A673 (cell line): Measurements from ENCODE around the gene JAG1. TPM values are rescaled to one million over a fixed set of nuclear protein-coding genes. Genes with fewer than 3 reads are reported as not detected.

Experiments
- BruUV-seq: library from RNA; stranded (reverse); fragments of 400-500 nt; replicated peaks from 2 replicates; lab custom pipeline; 2021; lab: Mats Ljungman, UMichigan
- CTCF ChIA-PET: fragments of 300-600 bp; sonication (Branson Sonifier 250); formaldehyde crosslinking; loops from one replicate; lab custom pipeline; 2022; ENCODE audit warnings: antibody characterized with exemption; lab: Charles Lee
- POLR2A ChIA-PET: fragments of 300-600 bp; sonication (Branson Sonifier 250); formaldehyde crosslinking; loops from one replicate; lab custom pipeline; 2022; ENCODE audit warnings: antibody characterized with exemption; ENCODE audit not compliant: low non-redundant PET; lab: Charles Lee
- DNase-seq: peaks from one replicate; pipeline ENCODE4 v3.0.0-alpha.2; 2015; ENCODE audit warnings: low spot score
- H3K27ac ChIP-seq: fragments of 200-600 bp; sonication (generic); 2 replicates; pipeline ENCODE4 v1.5.1; 2016; ENCODE audit warnings: mixed run types, low read depth, mild to moderate bottlenecking, mixed read lengths, antibody characterized with exemption, low read length; ENCODE audit not compliant: poor library complexity, severe bottlenecking
- H3K27me3 ChIP-seq: fragments of 200-600 bp; sonication (generic); replicated peaks from 2 replicates; pipeline ENCODE4 v1.6.1; 2017; ENCODE audit warnings: mixed run types, low read depth, mild to moderate bottlenecking, mixed read lengths, antibody characterized with exemption, low read length; ENCODE audit not compliant: insufficient read depth, poor library complexity
- H3K36me3 ChIP-seq: fragments of 200-600 bp; sonication (generic); 2 replicates; pipeline ENCODE4 v1.6.1; 2016; ENCODE audit warnings: mixed run types, mild to moderate bottlenecking, mixed read lengths, antibody characterized with exemption, low read length; ENCODE audit not compliant: insufficient read depth, poor library complexity, severe bottlenecking
- H3K4me1 ChIP-seq: fragments of 200-600 bp; sonication (generic); 2 replicates; pipeline ENCODE4 v1.6.1; 2017; ENCODE audit warnings: mixed run types, mild to moderate bottlenecking, mixed read lengths, antibody characterized with exemption, low read length; ENCODE audit not compliant: insufficient read depth, poor library complexity, severe bottlenecking
- H3K4me3 ChIP-seq: fragments of 200-600 bp; sonication (generic); 2 replicates; pipeline ENCODE4 v1.5.1; 2016; ENCODE audit warnings: low read depth, mixed run types, mild to moderate bottlenecking, mixed read lengths, low read length; ENCODE audit not compliant: poor library complexity, severe bottlenecking
- H3K9me3 ChIP-seq: fragments of 200-600 bp; sonication (generic); 2 replicates; pipeline ENCODE4 v1.6.1; 2016; ENCODE audit warnings: mixed run types, low read depth, mild to moderate bottlenecking, mixed read lengths, antibody characterized with exemption, low read length; ENCODE audit not compliant: poor library complexity, severe bottlenecking
- EZH2 ChIP-seq: fragments of 200-600 bp; sonication (generic); IDR thresholded peaks from 2 replicates; pipeline ENCODE4 v1.6.1; 2017; ENCODE audit warnings: borderline replicate concordance, low read depth, mild to moderate bottlenecking, mixed read lengths, antibody characterized with exemption, low read length; ENCODE audit not compliant: poor library complexity, severe bottlenecking
- intact Hi-C: fragments of 100-400 bp; cut with micrococcal nuclease; formaldehyde crosslinking; loops from one replicate; pipeline ENCODE4 v1.10.0; 2022; ENCODE audit not compliant: unreplicated experiment
- total RNA-seq: library from RNA; stranded (reverse); gene quantifications from 2 replicates; pipeline ENCODE4 v1.2.3, GENCODE V29; 2021
- TF ChIP-seq, protein P1 (sequence below): fragments of 300-800, 200-600 bp; sonication (generic); conservative IDR thresholded peaks from 2 replicates; pipeline ENCODE4 v1.5.1; 2017; ENCODE audit warnings: low read depth, mild to moderate bottlenecking, antibody characterized with exemption, low read length, moderate library complexity, mixed read lengths

Gene JAG1
- total RNA-seq, 1 experiment from 2014 or later = 57.5 TPM

- CTCF ChIA-PET = no interaction called here
- no peak overlapping the region for H3K27ac ChIP-seq
- no peaks in the 10 kb centered on the region for H3K36me3 ChIP-seq
- DNase-seq = no peak
- no peak overlapping the region for H3K4me3 ChIP-seq
- H3K9me3 ChIP-seq = no peaks in the 10 kb centered on the region
- H3K27me3 ChIP-seq = no peaks in the 10 kb centered on the region
- intact Hi-C loops = no loop called here
- H3K4me1 ChIP-seq = no peaks in the 10 kb centered on the region
- POLR2A ChIA-PET = no interaction called here
- TF ChIP-seq, protein P1, sequence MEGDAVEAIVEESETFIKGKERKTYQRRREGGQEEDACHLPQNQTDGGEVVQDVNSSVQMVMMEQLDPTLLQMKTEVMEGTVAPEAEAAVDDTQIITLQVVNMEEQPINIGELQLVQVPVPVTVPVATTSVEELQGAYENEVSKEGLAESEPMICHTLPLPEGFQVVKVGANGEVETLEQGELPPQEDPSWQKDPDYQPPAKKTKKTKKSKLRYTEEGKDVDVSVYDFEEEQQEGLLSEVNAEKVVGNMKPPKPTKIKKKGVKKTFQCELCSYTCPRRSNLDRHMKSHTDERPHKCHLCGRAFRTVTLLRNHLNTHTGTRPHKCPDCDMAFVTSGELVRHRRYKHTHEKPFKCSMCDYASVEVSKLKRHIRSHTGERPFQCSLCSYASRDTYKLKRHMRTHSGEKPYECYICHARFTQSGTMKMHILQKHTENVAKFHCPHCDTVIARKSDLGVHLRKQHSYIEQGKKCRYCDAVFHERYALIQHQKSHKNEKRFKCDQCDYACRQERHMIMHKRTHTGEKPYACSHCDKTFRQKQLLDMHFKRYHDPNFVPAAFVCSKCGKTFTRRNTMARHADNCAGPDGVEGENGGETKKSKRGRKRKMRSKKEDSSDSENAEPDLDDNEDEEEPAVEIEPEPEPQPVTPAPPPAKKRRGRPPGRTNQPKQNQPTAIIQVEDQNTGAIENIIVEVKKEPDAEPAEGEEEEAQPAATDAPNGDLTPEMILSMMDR = no peak
- no peak for TF ChIP-seq EZH2
- no TSS peak for BruUV-seq
Measured at GRCh38 chr20:10629946-10630650, 43.7 kb downstream of the JAG1 start.

DNA sequence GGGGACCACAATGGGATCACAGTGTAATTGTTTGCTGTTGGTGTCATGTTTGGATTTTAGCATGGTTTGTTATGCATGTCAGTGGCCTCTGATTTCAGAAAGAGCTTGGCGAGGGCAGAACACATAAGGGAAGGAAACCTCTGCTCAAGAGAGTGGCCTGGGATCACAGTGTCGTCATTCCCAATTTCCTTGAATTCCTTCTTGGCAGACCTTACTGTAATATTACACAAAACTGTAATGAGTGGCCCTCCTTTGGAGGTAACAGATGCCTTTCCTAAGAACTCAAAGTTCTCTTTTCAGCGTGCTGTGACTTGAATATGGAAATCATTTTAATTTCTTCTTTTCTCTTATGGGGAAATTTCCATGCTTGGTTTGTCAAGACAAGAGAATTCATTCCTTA, 46.9 kb downstream of the JAG1 start:
- Histone ChIP-seq H3K4me1 (no peaks in the 10 kb centered on the region), H3K36me3 (no peaks in the 10 kb centered on the region), H3K27me3 (no peaks in the 10 kb centered on the region), H3K4me3 (no peak overlapping the region), H3K9me3 (no peaks in the 10 kb centered on the region), H3K27ac (no peak overlapping the region)
- TF ChIP-seq, protein P1 = no peak
- TF ChIP-seq EZH2 = no peak
- no TSS peak for BruUV-seq
- ChIA-PET POLR2A (interaction anchor here (0.7 kb wide), 1 partner anchor 526 kb away, joined by 3 read pairs; no protein-coding TSS in a partner anchor), CTCF (no interaction called here)
- DNase-seq = no peak
- intact Hi-C loops = no loop called here

- no peaks in the 10 kb centered on the region for H3K4me1 ChIP-seq
- ChIA-PET CTCF (no interaction called here), POLR2A (no interaction called here)
- no peak overlapping the region for H3K4me3 ChIP-seq
- H3K27ac ChIP-seq = no peak overlapping the region
- no peaks in the 10 kb centered on the region for H3K27me3 ChIP-seq
- intact Hi-C loops = no loop called here
- TF ChIP-seq, protein P1 = no peak
- H3K36me3 ChIP-seq = no peaks in the 10 kb centered on the region
- no peaks in the 10 kb centered on the region for H3K9me3 ChIP-seq
- no TSS peak for BruUV-seq
- DNase-seq = no peak
Measured at GRCh38 chr20:10625641-10626040, 48.2 kb downstream of the JAG1 start.
